KMS-11 (cell line): ENCODE results near the gene CLEC3B.

ENCODE experiments used
- H2AFZ ChIP-seq: fragments of 200-600 bp; sonication (generic); 2 replicates; pipeline ENCODE4 v1.6.1; 2016; ENCODE audit warnings: antibody characterized with exemption, mixed run types, low read depth
- H3K27ac ChIP-seq: fragments of 200-600 bp; sonication (generic); 2 replicates; pipeline ENCODE4 v1.6.1; 2016; ENCODE audit warnings: mild to moderate bottlenecking, mixed run types
- H3K27me3 ChIP-seq: fragments of 200-600 bp; sonication (generic); 2 replicates; pipeline ENCODE4 v1.6.1; 2017; ENCODE audit warnings: mild to moderate bottlenecking, low read depth, mixed run types, moderate library complexity; ENCODE audit not compliant: insufficient read depth
- H3K36me3 ChIP-seq: fragments of 200-600 bp; sonication (generic); 2 replicates; pipeline ENCODE4 v1.6.1; 2017; ENCODE audit warnings: mild to moderate bottlenecking, mixed run types; ENCODE audit not compliant: insufficient read depth
- H3K4me1 ChIP-seq: fragments of 200-600 bp; sonication (generic); 2 replicates; pipeline ENCODE4 v1.6.1; 2016; ENCODE audit warnings: mild to moderate bottlenecking, low read depth, mixed run types; ENCODE audit not compliant: poor library complexity, severe bottlenecking
- H3K4me2 ChIP-seq: fragments of 200-600 bp; sonication (generic); 2 replicates; pipeline ENCODE4 v1.7.0; 2016; ENCODE audit warnings: mild to moderate bottlenecking, mixed run types
- H3K4me3 ChIP-seq: fragments of 200-600 bp; sonication (generic); IDR thresholded peaks from 2 replicates; pipeline ENCODE4 v1.6.1; 2017; ENCODE audit warnings: low read depth, low read length, mixed read lengths; ENCODE audit not compliant: insufficient read depth
- H3K79me2 ChIP-seq: fragments of 200-600 bp; sonication (generic); 2 replicates; pipeline ENCODE4 v1.6.1; 2016; ENCODE audit warnings: low read depth, mixed run types; ENCODE audit not compliant: insufficient read depth
- H3K9ac ChIP-seq: fragments of 200-600 bp; sonication (generic); 2 replicates; pipeline ENCODE4 v1.6.1; 2016; ENCODE audit warnings: mild to moderate bottlenecking, mixed run types
- H4K20me1 ChIP-seq: fragments of 200-600 bp; sonication (generic); 2 replicates; pipeline ENCODE4 v1.6.1; 2016; ENCODE audit warnings: mild to moderate bottlenecking, mixed run types; ENCODE audit not compliant: insufficient read depth
- TF ChIP-seq, protein P1 (sequence below): fragments of 200-600 bp; sonication (generic); conservative IDR thresholded peaks from 2 replicates; pipeline ENCODE4 v1.6.1; 2017; ENCODE audit warnings: low read depth, mild to moderate bottlenecking, antibody characterized with exemption, low read length, moderate library complexity, mixed read lengths

Gene CLEC3B

DNA sequence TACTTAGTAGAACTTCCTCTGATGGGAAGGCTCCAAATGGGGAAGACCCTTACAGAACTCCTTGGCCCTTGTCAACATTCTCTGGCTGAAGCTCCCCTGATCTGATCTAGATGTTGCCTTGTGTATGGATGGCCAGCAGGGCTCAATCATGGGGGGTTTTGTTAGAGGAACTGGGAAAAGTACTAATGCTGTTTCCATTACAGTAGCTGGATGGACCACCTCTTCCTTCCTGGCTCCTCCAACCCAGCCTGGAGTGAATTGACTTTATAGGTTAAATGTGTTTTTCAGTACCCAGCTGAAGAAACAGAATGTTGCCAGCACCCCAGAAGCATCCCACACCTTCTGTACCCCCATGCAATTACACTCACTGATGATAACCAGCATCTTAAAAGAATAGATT is 22.7 kb upstream of the CLEC3B start:
- Histone ChIP-seq H3K27me3 (no peaks in the 10 kb centered on the region), H3K4me1 (peaks cover 22% of the 10 kb centered on the region), H3K79me2 (no peaks in the 10 kb centered on the region), H3K4me3 (no peak overlapping the region), H3K9ac (no peak overlapping the region), H2AFZ (no peak overlapping the region), H4K20me1 (no peaks in the 10 kb centered on the region), H3K36me3 (no peaks in the 10 kb centered on the region; the same call in 1 of the 2 replicates), H3K4me2 (no peak overlapping the region), H3K27ac (no peak overlapping the region)
- TF ChIP-seq, protein P1, sequence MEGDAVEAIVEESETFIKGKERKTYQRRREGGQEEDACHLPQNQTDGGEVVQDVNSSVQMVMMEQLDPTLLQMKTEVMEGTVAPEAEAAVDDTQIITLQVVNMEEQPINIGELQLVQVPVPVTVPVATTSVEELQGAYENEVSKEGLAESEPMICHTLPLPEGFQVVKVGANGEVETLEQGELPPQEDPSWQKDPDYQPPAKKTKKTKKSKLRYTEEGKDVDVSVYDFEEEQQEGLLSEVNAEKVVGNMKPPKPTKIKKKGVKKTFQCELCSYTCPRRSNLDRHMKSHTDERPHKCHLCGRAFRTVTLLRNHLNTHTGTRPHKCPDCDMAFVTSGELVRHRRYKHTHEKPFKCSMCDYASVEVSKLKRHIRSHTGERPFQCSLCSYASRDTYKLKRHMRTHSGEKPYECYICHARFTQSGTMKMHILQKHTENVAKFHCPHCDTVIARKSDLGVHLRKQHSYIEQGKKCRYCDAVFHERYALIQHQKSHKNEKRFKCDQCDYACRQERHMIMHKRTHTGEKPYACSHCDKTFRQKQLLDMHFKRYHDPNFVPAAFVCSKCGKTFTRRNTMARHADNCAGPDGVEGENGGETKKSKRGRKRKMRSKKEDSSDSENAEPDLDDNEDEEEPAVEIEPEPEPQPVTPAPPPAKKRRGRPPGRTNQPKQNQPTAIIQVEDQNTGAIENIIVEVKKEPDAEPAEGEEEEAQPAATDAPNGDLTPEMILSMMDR = no peak

DNA sequence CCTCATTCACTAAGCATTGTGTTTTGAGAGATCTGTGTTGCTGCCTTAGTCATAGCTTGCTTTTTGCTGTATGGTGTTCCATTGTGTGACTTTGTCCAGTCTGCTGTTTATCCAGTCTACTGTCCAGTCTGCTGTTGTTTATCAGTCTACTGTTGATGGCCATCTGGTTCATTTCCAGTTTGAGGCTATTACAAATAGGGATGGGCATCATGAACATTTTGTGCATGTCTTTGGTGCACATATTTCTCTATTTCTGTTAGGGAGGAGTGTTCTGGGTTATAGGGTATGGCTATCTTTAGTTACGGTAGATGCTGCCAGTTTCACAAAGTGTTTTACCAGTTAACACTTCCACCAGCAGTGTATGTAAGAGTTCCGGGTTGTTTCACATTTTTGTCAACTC is 22.2 kb upstream of the CLEC3B start:
- H3K4me3 ChIP-seq = no peak overlapping the region
- H3K27me3 ChIP-seq = no peaks in the 10 kb centered on the region
- no peaks in the 10 kb centered on the region; the same call in 1 of the 2 replicates for H3K36me3 ChIP-seq
- H3K27ac ChIP-seq = no peak overlapping the region
- H3K4me1 ChIP-seq = peaks cover 22% of the 10 kb centered on the region
- no peaks in the 10 kb centered on the region for H4K20me1 ChIP-seq
- H3K9ac ChIP-seq = no peak overlapping the region
- no peaks in the 10 kb centered on the region for H3K79me2 ChIP-seq
- H2AFZ ChIP-seq = no peak overlapping the region
- no peak overlapping the region for H3K4me2 ChIP-seq
- TF ChIP-seq, protein P1 = no peak

DNA sequence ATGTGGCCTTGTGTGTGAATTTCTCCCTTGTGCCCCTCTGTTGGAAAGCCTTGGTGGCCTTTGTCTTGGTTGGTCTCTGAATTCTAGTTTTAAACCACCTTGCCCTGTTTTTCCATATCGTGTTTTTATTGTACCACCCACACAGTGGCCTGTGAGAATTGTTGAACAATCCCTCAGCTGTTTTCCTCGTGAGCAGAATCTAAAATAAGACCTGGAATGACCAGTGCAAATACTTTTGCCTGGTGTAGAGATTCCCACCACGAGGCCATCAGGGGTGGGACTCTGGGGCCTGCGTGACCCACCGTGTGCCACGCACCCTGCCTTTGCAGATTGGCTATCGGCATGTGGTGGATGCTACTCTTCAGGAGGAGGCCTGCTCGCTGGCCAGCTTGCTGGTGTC is 19.0 kb upstream of the CLEC3B start:
- no peak overlapping the region for H3K27ac ChIP-seq
- no peak overlapping the region for H3K9ac ChIP-seq
- H3K36me3 ChIP-seq = no peaks in the 10 kb centered on the region
- no peaks in the 10 kb centered on the region for H4K20me1 ChIP-seq
- H3K79me2 ChIP-seq = no peaks in the 10 kb centered on the region
- TF ChIP-seq, protein P1 = no peak
- H3K4me3 ChIP-seq = no peak overlapping the region
- H2AFZ ChIP-seq = no peak overlapping the region
- peaks cover 28% of the 10 kb centered on the region for H3K4me1 ChIP-seq
- no peaks in the 10 kb centered on the region for H3K27me3 ChIP-seq
- H3K4me2 ChIP-seq = no peak overlapping the region

DNA sequence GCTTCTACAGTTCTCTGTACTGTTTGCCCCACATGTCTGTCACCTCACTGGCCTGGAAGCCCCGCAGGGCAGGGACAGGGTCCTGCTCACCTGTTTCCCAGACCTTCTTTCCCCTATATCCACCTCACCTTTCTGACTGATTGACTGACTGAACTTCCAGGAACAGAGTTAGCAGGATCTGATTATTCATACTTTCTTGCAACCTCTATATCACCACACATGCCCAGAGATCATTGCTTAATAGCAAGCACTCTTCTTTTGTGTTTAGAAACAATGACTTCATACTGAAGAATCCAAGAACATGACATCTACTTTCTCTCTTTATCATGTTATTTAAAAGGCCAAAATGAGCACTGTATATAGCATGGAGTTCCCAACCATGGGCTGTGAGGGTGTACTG is 18.0 kb upstream of the CLEC3B start:
- TF ChIP-seq, protein P1 = no peak
- Histone ChIP-seq H3K36me3 (no peaks in the 10 kb centered on the region), H3K79me2 (no peaks in the 10 kb centered on the region), H2AFZ (no peak overlapping the region), H3K9ac (no peak overlapping the region), H3K27ac (no peak overlapping the region), H3K27me3 (no peaks in the 10 kb centered on the region), H3K4me1 (peaks cover 29% of the 10 kb centered on the region), H3K4me2 (no peak overlapping the region), H4K20me1 (no peaks in the 10 kb centered on the region), H3K4me3 (no peak overlapping the region)
